Mesothelial cell of epicardium (in vitro differentiated cells): ENCODE measurements around the gene EPM2AIP1. TPM values are rescaled to one million over a fixed set of nuclear protein-coding genes. Genes with fewer than 3 reads are reported as not detected.
A peak's percentile ranks its signal among the peaks of the same experiment; 100 is the strongest.
"Not testable (repeated sequence)": the region's sequence is repeated elsewhere in the genome, so short reads cannot be mapped to it uniquely, and the experiment has no call there.

Source experiments
- DNase-seq, 2 experiments: peaks; one replicate each; pipeline ENCODE4 v3.0.0; 2021; ENCODE audit warnings: low spot score in 2 of 2; ENCODE audit not compliant: unreplicated experiment in 2 of 2
- H3K27ac Mint-ChIP-seq: 2 replicates; pipeline ENCODE4 v1.8.0; 2021; ENCODE audit warnings: mixed read lengths
- H3K27me3 Mint-ChIP-seq: 2 replicates; pipeline ENCODE4 v1.8.0; 2021; ENCODE audit warnings: low read depth, mixed read lengths
- H3K36me3 Mint-ChIP-seq: 2 replicates; pipeline ENCODE4 v1.8.0; 2021; ENCODE audit warnings: mixed read lengths
- H3K4me1 Mint-ChIP-seq: 2 replicates; pipeline ENCODE4 v1.8.0; 2021; ENCODE audit warnings: mixed read lengths
- H3K4me3 Mint-ChIP-seq: 2 replicates; pipeline ENCODE4 v1.8.0; 2021; ENCODE audit warnings: mild to moderate bottlenecking, moderate library complexity, mixed read lengths
- H3K9me3 Mint-ChIP-seq: 2 replicates; pipeline ENCODE4 v1.8.0; 2021; ENCODE audit warnings: mixed read lengths
- CTCF ChIP-seq: fragments of 200-600 bp; sonication (generic); IDR thresholded peaks from one replicate; pipeline ENCODE4 v1.5.0; 2021; ENCODE audit warnings: antibody characterized with exemption; ENCODE audit not compliant: unreplicated experiment
- total RNA-seq: library from RNA; stranded (reverse); gene quantifications from 3 replicates; pipeline ENCODE4 v1.2.1, GENCODE V29; 2021

EPM2AIP1 gene
- total RNA-seq, 1 donor from 2014 or later: 40.2 TPM

GRCh38 chr3:36965440-36965839 is 27.5 kb downstream of the EPM2AIP1 start:
- peak in 1 of 2 experiments; percentile 65 for DNase-seq
- no peaks in the 10 kb centered on the region for H3K27me3 Mint-ChIP-seq
- no peaks in the 10 kb centered on the region for H3K36me3 Mint-ChIP-seq
- H3K27ac Mint-ChIP-seq: peak overlapping the region; percentile 78
- no peak for TF ChIP-seq CTCF
- H3K9me3 Mint-ChIP-seq: no peaks in the 10 kb centered on the region
- peaks cover 32% of the 10 kb centered on the region for H3K4me1 Mint-ChIP-seq
- H3K4me3 Mint-ChIP-seq: peak overlapping the region; percentile 3

GRCh38 chr3:36964817-36965216 is 28.1 kb downstream of the EPM2AIP1 start:
- TF ChIP-seq CTCF: no peak
- no peaks in the 10 kb centered on the region for H3K27me3 Mint-ChIP-seq
- no peak overlapping the region for H3K4me3 Mint-ChIP-seq
- no peaks in the 10 kb centered on the region for H3K9me3 Mint-ChIP-seq
- H3K4me1 Mint-ChIP-seq: peaks cover 31% of the 10 kb centered on the region
- peak overlapping the region; percentile 78 for H3K27ac Mint-ChIP-seq
- H3K36me3 Mint-ChIP-seq: no peaks in the 10 kb centered on the region
- DNase-seq: no peak

- Mint-ChIP-seq H3K4me3 (no peak overlapping the region), H3K27ac (peak overlapping the region; percentile 78), H3K36me3 (no peaks in the 10 kb centered on the region), H3K9me3 (no peaks in the 10 kb centered on the region), H3K27me3 (no peaks in the 10 kb centered on the region), H3K4me1 (peaks cover 30% of the 10 kb centered on the region)
- TF ChIP-seq CTCF: no peak
- DNase-seq: no peak
Measured at GRCh38 chr3:36964331-36964730, 28.6 kb downstream of the EPM2AIP1 start.

GRCh38 chr3:36963008-36963407 is 29.9 kb downstream of the EPM2AIP1 start:
- peaks cover 34% of the 10 kb centered on the region for H3K4me1 Mint-ChIP-seq
- H3K36me3 Mint-ChIP-seq, H3K27me3 Mint-ChIP-seq, H3K27ac Mint-ChIP-seq, H3K9me3 Mint-ChIP-seq, H3K4me3 Mint-ChIP-seq, DNase-seq: not testable (repeated sequence)

- H3K27me3 Mint-ChIP-seq: no peaks in the 10 kb centered on the region
- H3K36me3 Mint-ChIP-seq: no peaks in the 10 kb centered on the region
- H3K9me3 Mint-ChIP-seq: no peaks in the 10 kb centered on the region
- peaks cover 29% of the 10 kb centered on the region for H3K4me1 Mint-ChIP-seq
- no peak for DNase-seq
- TF ChIP-seq CTCF: peak; percentile 56
- H3K27ac Mint-ChIP-seq: no peak overlapping the region
- H3K4me3 Mint-ChIP-seq: no peak overlapping the region
Measured at GRCh38 chr3:36960502-36960901, 32.4 kb downstream of the EPM2AIP1 start.

GRCh38 chr3:36959821-36960220 is 33.1 kb downstream of the EPM2AIP1 start:
- Mint-ChIP-seq H3K27ac (peak overlapping the region; percentile 66), H3K9me3 (no peaks in the 10 kb centered on the region), H3K4me3 (no peak overlapping the region), H3K36me3 (no peaks in the 10 kb centered on the region), H3K4me1 (peaks cover 23% of the 10 kb centered on the region), H3K27me3 (no peaks in the 10 kb centered on the region)
- no peak for TF ChIP-seq CTCF
- DNase-seq: no peak
